Uterus (tissue), 2 donors: ENCODE measurements around the gene PLPP7.

ENCODE experiments used
- POLR2A ChIP-seq, 2 donors: fragments of 450-650 bp; IDR thresholded peaks; one replicate each; pipeline ENCODE4 v1.6.1; 2016; ENCODE audit warnings: antibody characterized with exemption in 2 of 2, mild to moderate bottlenecking in 1 of 2, moderate library complexity in 1 of 2
- TF ChIP-seq, protein P1 (sequence below), 4 experiments: fragments of 200-600 bp in 2 of 4; fragments of 450-650 bp in 2 of 4; sonication (generic) in 2 of 4; IDR thresholded peaks; one replicate each; pipeline ENCODE4 v1.5.1; 2016 to 2019; ENCODE audit warnings: antibody characterized with exemption in 4 of 4, mild to moderate bottlenecking in 2 of 4, moderate library complexity in 1 of 4

DNA sequence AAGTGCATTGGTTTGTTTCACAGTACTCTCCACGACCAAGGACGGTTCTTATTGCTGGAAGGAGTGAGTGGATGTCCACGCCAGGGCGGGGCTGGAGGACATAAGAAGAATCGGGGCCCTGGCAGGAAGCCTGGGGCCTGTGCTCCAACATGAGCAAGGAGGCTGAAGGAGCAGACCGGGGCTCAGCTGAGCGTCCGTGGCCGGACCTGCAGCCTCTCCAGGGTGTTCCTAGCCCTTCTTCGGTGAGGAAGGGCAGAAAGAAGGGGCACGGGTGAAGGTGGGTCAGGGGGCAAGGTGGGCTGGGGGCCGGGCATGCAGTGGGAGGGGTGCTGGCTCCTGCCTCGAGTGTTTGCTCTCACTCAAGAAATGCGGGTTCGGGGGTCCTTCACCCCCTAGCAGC lies 31.3 kb upstream of the PLPP7 start:
- no peak for TF ChIP-seq POLR2A (IDR thresholded peaks at IDR 0.05)
- TF ChIP-seq, protein P1, sequence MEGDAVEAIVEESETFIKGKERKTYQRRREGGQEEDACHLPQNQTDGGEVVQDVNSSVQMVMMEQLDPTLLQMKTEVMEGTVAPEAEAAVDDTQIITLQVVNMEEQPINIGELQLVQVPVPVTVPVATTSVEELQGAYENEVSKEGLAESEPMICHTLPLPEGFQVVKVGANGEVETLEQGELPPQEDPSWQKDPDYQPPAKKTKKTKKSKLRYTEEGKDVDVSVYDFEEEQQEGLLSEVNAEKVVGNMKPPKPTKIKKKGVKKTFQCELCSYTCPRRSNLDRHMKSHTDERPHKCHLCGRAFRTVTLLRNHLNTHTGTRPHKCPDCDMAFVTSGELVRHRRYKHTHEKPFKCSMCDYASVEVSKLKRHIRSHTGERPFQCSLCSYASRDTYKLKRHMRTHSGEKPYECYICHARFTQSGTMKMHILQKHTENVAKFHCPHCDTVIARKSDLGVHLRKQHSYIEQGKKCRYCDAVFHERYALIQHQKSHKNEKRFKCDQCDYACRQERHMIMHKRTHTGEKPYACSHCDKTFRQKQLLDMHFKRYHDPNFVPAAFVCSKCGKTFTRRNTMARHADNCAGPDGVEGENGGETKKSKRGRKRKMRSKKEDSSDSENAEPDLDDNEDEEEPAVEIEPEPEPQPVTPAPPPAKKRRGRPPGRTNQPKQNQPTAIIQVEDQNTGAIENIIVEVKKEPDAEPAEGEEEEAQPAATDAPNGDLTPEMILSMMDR (IDR thresholded peaks at IDR 0.05): no peak
